Midbrain (tissue), 1 donor: ENCODE results near the gene ITGB7.

Experiments used
- DNase-seq: peaks from one replicate; lab custom pipeline; 2025; lab: John Stamatoyannopoulos, UW

Gene ITGB7

DNA sequence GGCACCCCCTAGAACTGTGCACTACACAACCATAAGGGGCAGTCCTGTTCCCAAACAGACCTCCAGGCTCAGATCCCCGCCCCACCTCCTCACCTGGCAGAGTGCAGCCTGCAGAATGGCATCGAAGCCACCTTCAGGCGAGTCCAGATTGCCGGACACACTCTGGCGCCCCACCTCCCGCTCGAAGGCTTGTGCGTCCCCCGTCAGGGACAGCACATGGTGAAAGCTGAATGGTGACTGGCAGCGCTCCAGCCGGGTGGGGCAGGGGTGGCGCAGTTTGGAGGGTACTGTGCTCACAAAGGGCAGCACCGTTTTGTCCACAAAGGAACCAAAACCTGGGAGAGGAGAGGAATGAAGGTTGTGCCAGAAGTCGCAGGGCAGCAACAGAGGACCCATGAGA, 10.6 kb downstream of the ITGB7 start:
- DNase-seq = no peak

DNA sequence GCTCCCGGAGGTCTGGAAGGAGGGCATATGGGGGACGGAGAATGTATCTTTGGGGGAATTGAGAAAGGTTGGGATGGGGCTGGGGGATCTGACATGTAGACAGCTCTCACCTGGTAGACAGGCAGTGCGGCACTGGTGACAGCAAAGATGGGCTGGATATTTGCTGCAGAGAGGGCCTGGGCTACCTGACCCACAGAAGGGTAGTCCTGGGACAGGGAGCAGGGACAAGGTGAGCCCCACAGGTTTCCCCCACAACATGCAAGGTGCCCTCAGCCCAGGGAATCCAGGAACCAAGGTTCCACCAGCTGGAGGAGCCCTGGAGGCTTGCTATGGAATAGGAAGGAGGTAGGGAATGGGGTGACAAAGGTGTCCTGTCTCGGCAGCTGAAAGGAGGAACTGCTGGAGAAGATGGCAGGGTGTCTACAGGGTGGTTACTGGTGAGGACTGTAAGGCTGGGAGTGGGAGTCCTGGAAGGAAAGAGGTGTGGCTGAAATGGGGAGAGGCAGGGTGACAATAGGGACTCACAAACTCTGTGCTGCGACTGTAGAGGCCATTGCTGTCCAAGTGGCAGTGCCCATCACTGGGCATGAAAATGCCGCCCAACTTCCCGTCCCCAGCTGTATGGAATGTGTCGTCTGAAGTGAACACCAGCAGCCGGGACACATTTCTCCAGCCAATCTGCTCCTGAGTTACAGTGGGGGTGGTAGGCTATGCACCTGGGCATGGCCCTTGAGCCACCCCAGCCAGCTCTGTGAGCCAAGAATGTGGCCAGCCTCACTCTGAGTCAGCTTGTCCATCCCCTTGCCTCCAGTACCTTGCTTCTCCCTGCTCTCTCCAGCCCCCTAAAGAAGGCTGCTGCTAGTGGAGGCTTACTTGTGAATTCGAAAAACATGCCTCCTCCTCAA, 11.3 kb downstream of the ITGB7 start:
- DNase-seq = no peak

DNA sequence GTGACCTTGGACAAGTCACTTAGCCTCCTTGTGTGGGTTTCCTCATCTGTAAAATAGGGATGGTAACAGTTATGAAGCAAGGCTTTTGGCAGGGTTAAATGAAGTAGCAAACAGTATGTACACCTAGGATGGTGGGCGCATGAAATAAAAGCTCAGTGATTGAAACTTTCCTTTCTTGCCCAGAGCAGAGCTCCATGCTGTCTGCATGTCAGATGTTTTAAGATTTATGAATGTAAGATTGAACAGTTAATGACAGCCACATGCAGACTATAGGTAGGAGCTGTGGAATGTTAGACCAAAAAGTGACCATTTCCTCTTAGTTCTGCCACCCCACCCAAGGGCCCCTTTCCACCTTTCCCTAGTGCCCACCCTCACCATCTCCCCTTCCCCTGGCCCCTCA, 12.1 kb downstream of the ITGB7 start:
- no peak for DNase-seq

DNA sequence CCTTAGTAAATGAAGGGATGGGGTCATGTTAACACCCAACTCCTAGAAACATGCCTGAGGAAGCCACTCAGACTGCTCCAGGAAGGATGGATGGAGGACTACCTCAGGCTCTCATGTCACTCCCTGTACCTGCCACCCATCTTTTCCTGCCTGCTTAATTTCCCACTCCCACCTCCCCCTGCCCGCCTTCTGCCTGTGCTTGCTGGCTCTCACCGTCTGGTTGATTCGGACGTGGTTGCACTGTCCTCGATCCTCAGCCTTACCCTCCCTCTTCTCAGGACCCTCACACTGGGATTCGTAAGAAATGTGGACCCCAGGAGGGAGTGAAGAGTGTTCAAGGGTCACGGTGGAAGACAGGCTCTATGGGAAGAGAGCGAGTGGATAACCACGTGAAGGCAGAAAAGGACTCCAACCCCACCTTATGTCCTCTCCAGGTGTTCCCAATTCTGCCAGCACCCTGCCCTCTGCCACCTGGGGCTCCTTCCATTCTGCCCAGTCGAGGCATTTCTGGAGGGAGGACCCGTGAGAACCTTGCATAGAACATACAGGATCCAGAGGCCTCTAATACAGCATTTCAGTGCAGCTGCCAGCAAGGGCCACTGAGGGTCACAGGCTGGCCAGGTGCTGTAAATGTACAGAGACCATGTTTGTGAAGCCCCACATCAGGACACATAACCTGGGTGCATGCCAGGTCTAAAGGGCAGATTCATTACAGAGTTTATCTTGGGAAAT, 12.9 kb downstream of the ITGB7 start:
- DNase-seq = no peak

DNA sequence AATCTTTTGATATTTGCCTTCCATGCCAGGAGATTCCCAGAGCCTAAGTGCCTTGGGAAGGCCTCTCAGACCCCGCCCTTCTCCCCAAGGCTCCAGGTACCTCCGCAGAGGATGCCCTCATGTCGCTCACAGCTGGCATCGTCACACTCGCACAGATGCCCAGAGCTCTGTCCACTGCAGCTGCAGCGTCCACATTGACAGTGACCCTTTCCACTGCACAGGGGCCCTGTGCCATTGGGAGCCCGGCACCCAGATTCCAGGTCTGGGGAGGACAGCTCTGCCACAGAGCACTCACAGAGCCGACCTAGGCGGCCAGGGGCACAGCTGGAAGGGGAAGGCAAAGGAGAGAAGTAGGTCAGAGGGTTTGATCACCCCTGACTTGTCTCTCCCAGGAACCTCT, 14.0 kb downstream of the ITGB7 start:
- no peak for DNase-seq

DNA sequence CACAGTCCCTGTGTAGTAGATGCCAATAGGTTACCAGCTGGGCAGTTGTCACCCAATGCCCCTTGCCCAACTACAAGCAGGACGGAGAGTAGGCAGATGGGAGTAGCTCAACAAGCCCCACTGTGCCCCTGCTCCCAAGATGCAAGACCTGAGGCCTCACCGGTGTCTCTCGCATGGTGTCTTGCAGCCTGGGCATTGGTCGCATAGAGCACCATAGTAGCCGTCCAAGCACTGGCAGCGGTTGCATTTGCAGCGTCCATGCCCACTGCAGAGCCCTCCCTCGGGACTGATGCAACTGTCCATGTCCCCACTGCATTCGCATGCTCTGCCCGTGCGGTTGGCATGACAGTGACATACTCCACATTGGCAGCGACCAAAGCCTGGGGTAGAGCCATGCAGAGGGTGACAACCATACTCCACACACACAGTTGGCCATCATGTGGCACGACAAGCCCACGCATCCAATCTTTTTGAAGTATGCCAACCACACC, 14.5 kb downstream of the ITGB7 start:
- DNase-seq = no peak

DNA sequence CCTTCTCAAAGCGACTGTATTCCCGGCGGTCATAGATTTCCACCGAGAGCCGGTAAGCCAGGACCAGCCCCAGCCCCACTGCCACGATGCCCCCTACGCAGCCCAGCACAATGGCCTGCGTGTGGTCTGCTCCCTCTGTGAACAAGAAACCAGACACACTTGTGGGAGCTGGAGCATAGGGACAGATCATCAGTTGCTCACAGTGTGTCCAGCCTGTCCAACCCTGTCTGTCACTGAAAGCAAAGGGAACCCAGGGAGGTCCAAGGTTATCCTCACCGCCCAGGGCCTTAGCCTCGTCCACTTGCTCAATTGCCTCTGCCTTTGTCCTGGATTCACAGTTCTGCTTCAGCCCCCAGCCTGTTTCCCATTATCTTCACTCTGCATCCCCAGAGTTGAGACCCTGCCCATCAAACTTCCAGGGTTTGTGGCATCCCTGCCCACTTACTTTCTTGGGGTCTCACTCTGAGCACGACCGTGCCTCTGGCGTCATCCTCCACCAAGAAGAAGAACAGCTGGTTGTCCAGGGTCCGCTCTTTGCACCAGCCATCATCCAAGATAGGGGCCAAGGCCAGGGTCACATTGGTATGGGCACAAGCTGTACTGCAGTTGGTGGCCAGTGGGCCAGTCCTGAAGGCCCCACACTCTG, 15.0 kb downstream of the ITGB7 start:
- no peak for DNase-seq

DNA sequence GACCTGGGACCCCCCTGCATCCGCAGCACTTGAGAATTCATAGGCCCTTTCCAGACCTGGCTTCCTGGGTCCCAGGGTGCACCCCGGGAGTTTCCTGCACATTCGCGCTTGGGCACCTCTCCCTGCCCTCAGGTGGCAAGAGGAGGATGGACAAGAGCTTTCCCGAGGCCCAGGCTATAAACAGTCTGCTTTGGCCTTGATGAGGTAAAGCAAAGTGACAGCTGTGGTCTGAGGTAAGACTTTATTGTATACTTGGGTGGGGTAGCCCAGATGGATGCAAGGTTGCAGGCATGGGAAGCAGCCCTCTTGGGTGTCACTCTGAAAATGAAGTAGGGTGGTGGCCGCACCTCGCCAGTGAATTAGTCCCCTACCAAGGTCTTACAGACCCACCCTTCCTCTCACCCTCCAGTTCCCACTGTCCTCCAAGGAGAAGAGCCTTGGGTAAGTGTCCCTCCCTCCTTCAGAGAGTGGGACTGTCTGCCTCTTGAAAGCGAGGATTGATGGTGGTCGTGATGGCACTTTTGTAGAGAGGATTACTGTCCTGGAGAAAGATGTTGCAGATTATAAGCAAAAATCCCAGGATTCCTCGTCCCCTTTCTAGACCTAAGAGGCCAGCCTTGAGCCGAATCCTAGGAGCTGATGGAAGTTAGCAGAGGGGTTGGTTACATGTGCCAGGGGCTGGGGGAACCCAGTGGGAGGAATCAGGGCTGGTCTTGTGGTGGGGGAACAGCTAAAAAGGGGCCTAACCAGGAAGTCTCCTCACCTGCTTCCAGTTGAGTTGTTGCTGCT, 15.8 kb downstream of the ITGB7 start:
- DNase-seq = no peak

DNA sequence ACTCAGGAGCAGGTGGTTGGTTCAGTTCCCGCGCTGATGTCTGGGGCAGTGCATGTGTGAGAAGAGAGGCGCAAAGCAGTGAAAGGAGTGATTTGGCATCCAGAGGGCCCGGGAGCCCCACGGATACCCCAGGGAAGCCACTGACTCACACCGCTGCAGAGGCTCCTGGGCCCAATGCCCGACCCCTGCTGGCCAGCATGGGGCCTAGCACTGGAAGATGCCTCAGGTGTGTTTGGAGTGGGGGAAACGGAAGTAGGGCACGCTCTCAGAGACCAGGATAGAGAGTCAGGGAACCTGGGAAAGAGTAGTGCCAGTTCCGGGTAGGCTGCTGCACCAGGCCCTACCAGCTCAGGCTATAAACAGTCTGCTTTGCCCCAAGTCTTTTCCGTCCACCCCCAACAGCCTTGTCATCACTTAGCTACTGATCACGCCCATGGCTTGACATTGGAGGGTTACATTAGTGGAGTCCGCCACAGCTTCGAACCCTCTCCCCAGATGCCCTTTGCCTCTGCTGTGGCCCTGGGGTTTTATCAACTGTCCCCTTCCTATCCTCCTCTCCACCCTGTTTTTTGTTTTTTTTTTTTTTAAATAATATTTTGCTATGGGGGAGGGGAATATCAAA, 16.8 kb downstream of the ITGB7 start:
- DNase-seq = peak; percentile 18

DNA sequence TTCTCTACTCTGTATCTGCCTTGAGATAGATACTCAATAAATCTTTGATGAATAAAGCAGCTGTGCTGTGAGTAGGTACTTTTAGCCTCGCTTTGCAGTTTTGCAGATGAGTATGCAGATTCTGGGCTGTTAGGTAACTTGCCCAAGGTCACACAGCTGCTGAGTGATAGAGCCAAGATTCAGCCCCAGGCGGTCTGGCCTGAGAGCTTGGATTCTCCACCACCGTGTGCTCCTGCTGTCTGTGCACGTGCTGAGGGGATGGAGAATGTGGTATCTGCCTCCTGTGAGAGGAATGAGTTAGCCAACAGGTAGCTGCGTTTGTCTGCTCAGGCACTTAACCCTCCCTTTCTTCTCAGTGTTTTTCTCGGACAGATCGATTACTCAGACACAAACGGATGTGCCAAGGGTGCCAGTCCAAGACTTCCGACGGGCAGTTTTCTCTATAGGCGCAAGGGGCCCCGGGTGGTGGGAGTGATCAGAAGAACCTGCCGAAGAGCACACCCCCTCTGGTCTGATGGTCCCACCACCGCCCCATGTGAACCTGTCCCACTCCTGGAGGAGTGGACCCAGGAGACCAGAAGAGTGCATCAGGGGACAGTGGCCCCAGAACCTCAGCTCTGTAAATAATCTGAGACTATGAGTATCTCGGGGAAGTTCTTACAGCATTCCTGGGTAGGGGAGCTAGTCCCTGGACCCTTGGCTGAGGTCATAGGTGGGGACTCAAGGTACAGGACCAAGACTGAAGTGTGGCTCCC, 19.7 kb downstream of the ITGB7 start:
- DNase-seq = no peak

GRCh38 chr12:53186745-53187144, 20.3 kb downstream of the ITGB7 start:
- DNase-seq = no peak

GRCh38 chr12:53185582-53186153, 21.4 kb downstream of the ITGB7 start:
- DNase-seq = no peak

- DNase-seq = no peak
Observed at GRCh38 chr12:53184828-53185227, 22.2 kb downstream of the ITGB7 start.

DNA sequence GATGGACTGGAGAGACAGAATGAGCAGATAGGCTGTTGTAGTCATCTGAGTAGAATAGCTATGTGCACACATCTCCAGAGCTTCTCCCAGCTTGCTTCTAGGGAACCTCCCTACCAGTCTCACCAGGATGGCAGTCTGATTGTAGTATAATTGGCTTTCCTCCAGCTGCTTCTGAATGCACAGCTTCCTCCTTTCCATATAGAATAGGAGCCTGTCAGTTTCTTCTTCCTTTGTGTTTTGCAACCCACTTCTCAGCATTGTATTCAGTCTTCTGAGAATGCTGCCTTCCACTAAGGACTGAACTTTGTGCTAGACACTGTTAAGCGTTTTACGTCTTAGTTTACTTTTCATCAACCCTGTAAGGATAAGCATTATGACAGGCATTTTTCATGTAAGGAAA, 24.1 kb downstream of the ITGB7 start:
- no peak for DNase-seq

DNA sequence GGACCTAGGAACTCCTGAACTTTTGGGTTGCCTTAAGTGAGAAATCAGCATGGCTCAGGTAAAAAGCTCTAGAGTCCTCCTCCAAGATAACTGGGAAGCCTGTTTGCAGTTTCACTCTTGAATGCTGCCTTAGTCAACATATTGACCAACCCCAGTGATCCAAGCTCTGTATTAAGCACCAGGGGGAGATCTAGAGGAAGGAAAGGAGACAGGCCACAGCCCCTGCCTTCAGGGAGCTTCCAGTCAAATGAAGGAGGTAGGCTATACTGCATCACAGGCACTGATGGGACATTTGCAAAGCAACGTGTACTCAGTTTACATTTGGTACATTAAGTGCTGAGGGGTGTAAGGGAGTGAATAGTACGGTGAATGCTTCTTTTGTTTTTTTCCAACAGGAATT, 25.1 kb downstream of the ITGB7 start:
- DNase-seq = no peak

- peak; percentile 87 for DNase-seq
Observed at GRCh38 chr12:53180931-53181645, 26.0 kb downstream of the ITGB7 start.

- peak; percentile 97 for DNase-seq
Observed at GRCh38 chr12:53180220-53180930, 26.7 kb downstream of the ITGB7 start, which contains the start of the genes CSAD and ZNF740. Gene CSAD, minus strand, starts transcription at chr12:53180925. Its CDS starts 7,455 bp downstream, at chr12:53173470. Gene ZNF740, plus strand, starts transcription at chr12:53180722. Its CDS starts 1,262 bp downstream, at chr12:53181984.

GRCh38 chr12:53179687-53180219, 27.3 kb downstream of the ITGB7 start:
- DNase-seq = peak; percentile 52
